WI38 (cell line): ENCODE results near the gene CELF2.
"Not testable (repeated sequence)": the region's sequence is repeated elsewhere in the genome, so short reads cannot be mapped to it uniquely, and the experiment has no call there.

ENCODE experiments used
- H3K4me3 ChIP-seq: 2 replicates; pipeline ENCODE4 v1.5.1; 2011; ENCODE audit warnings: low read depth, mild to moderate bottlenecking, control low read depth, low read length
- TF ChIP-seq, protein P1 (sequence below): IDR thresholded peaks from 2 replicates; pipeline ENCODE4 v1.5.1; 2012; ENCODE audit warnings: low read depth, mild to moderate bottlenecking, control low read depth, low read length

CELF2 gene

DNA sequence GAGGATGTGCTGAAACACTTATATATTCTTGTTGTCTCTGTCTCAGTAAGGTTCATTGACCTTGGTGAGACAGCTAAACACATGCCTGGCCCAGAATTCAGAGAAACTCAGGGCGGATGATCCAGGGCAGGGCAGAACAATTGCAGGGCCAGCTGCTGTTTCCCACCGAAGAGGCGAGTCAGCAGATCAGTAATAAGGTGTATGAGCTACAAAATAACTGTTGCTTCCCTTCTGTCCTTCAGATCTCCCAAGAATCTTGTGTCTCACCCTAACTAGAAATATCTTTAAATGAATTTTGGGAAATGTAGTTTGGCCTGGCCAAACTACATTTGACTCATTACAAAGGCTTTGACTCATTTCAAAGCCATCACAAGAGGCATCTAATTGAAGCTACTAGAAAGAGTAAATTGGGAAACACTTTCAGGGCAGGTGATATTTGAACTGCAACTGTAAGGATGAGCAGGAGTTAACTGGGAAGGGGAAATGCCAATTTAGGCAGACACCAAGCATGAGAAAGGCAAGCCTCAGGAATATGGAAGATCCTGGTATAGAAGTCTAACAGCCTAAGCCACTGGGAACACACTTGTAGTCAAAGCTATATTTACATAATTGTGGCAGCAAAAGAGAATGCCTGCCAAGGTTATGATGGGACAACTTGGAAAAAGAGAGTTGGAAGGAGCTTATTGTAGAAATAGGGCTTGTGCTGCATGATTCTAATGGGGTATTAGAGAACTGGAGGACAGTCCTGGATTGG is 24.5 kb upstream of the CELF2 start:
- TF ChIP-seq, protein P1, sequence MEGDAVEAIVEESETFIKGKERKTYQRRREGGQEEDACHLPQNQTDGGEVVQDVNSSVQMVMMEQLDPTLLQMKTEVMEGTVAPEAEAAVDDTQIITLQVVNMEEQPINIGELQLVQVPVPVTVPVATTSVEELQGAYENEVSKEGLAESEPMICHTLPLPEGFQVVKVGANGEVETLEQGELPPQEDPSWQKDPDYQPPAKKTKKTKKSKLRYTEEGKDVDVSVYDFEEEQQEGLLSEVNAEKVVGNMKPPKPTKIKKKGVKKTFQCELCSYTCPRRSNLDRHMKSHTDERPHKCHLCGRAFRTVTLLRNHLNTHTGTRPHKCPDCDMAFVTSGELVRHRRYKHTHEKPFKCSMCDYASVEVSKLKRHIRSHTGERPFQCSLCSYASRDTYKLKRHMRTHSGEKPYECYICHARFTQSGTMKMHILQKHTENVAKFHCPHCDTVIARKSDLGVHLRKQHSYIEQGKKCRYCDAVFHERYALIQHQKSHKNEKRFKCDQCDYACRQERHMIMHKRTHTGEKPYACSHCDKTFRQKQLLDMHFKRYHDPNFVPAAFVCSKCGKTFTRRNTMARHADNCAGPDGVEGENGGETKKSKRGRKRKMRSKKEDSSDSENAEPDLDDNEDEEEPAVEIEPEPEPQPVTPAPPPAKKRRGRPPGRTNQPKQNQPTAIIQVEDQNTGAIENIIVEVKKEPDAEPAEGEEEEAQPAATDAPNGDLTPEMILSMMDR: no peak
- no peak overlapping the region for H3K4me3 ChIP-seq

DNA sequence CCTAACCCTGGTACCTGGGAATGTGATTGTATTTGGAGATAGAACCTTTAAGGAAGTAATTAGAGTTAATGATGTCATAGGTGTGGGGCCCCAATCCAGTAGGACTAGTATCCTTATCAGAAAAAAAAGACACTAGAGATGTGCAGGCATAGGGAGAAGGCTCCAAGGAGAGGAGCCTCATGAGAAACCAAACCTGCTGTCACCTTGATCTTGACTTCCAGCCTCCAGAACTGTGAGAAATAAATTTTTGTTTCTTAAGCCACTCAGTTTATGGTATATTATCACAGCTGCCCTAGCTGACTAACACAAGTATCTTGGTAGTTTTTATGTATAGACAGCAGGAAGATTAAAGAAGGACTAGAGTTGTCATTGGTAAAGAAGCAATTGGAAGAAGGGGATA is 23.9 kb upstream of the CELF2 start:
- no peak overlapping the region for H3K4me3 ChIP-seq
- TF ChIP-seq, protein P1: no peak

DNA sequence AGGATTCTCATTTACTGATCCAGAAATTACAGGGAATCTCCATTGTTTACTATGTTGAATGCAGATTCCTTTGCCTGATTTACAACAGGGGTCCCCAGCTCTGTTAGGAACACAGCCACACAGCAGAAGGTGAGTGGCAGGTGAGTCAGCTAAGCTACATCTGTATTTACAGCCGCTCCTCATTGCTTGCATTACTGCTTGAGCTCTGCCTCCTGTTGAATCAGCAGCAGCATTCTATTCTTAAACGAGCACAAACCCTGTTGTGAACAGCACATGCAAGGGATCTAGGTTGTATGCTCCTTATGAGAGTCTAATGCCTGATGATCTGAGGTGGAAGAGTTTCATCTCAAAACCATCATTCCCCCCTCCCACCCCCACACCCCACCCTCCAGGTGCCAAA is 23.3 kb upstream of the CELF2 start:
- TF ChIP-seq, protein P1: no peak
- H3K4me3 ChIP-seq: no peak overlapping the region

DNA sequence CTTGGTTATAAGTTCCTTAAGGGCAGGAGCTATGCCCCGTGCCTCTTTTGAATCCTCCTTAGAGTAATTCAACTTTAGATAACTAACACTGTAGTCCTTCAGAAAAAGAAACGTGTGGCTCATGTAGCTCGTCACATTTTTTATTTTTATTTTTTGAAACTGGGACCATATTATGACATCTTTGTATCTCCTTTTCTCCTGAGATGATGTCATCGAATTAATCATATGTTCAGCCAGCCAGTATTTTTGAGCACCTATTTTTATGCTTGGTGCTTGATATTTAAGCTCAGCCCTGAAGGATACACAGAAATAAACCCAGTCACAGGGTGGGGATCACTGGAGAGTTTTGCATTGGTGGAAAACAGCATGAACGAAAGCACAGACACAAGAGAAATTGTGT is 22.6 kb upstream of the CELF2 start:
- no peak overlapping the region for H3K4me3 ChIP-seq
- TF ChIP-seq, protein P1: no peak

DNA sequence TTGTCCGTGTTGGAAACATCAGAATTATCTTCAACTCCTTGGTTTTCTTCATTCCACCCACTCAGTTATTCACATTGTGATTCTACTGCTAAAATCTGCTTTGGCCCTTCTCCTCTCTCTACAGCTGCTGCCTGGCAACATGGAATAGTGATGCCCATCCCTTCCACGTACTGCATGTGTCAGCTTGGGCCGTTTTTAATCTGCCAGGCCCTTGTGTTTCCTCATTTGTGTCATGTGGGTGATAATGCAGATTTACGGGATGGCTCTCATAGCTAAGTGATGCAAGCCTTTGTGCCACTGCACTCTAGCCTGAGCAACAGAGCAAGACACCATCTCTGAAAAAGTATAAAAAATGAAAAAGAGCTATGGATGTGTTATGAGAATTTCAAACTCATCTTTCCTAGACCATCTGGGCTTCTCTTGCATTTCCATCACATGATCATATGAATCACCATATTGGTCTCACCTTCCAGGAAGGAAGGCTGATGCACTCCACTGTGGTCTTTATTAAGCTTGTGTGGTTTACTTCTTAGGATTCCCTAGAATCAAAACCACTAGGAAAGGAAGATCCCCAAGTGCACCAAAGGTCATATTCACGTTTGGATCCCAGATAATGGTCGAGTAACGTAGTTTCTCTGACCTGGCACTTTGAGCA is 20.6 kb upstream of the CELF2 start:
- TF ChIP-seq, protein P1: no peak
- H3K4me3 ChIP-seq: no peak overlapping the region

DNA sequence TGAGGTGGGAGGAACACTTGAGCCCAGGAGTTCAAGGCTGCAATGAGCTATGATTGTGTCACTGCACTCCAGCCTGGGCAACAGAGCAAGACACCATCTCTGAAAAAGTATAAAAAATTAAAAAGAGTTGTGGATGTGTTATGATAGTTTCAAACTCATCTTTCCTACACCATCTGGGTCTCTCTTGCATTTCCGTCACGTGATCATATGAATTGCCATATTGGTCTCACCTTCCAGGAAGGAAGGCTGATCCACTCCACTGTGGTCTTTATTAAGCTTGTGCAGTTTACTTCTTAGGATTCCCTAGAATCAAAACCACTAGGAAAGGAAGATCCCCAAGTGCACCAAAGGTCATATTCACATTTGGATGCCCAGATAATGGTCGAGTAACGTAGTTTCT is 18.2 kb upstream of the CELF2 start:
- not testable (repeated sequence) for H3K4me3 ChIP-seq

DNA sequence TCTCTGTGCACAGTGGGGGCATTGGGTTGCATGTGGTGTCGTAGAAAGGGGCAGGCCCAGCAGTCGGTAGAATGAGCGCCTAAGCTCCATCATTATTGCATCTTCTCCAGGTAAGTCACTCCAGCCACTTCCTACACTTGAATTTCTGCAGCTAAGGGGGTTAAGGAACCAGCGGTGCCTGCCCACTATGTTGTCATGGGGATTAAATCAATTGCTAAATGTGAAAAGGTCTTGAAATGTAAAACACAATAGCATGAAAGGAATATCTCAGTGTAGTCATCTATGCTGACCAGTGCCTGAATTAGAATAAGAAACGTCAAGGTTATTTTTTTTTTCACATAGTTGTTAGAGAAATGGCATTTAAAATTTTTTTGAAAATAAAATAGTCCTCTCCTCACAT is 15.2 kb upstream of the CELF2 start:
- H3K4me3 ChIP-seq: no peak overlapping the region
- TF ChIP-seq, protein P1: no peak
